ENCODE measurements around the gene ADGRE2. TPM values are rescaled to one million over a fixed set of nuclear protein-coding genes. Genes with fewer than 3 reads are reported as not detected.
"Not testable (repeated sequence)": the region's sequence is repeated elsewhere in the genome, so short reads cannot be mapped to it uniquely, and the experiment has no call there.

ADGRE2 gene
- total RNA-seq (2014; rRNA removed; shearing (Covaris generic)) = 2.4 and 2.9 TPM in 2 replicates
- 2.3 and 2.4 TPM in 2 replicates for polyA plus RNA-seq (2016; fragmentation: Nextera tagmentation; extraction: Ambion mirVana)
- long read RNA-seq, partial matches to known transcripts = 0 of 2 reads
- long read RNA-seq, other reads (novel, unspliced or antisense) = 2 of 2 reads

- H3K27ac Mint-ChIP-seq; H3K9me3 Mint-ChIP-seq; H2AFZ ChIP-seq; H3F3A ChIP-seq (replicated peaks; ENCODE audit: low read depth); H3K4me1 ChIP-seq (ENCODE audit: insufficient read depth); H3K36me3 Mint-ChIP-seq (ENCODE audit: low read depth); H3K36me3 ChIP-seq (ENCODE audit: insufficient read depth); H3K9me2 ChIP-seq (ENCODE audit: insufficient read depth); H4K20me1 ChIP-seq (replicated peaks; ENCODE audit: insufficient read depth); H3K4me2 ChIP-seq; H3K79me2 ChIP-seq (replicated peaks; ENCODE audit: insufficient read depth); H3K27me3 ChIP-seq (ENCODE audit: insufficient read depth); DNase-seq (ENCODE audit: low spot score); H3K27ac ChIP-seq (ENCODE audit: low read depth); H3K4me3 ChIP-seq; ATAC-seq: not testable (repeated sequence)
- Mint-ChIP-seq H3K27me3 (ENCODE audit: insufficient read depth, low read depth, poor library complexity) (peaks cover 10% of the 10 kb centered on the region), H3K4me1 (peaks cover 13% of the 10 kb centered on the region), H3K4me3 (peak within 1 kb of the TSS; percentile 21; the same call in 1 of the 3 replicates)
Observed at GRCh38 chr19:14778110-14778845, at the start of gene ADGRE2. Gene ADGRE2, minus strand, starts transcription at chr19:14778560. Its CDS starts 1,804 bp downstream, at chr19:14776756.

GRCh38 chr19:14826006-14826405 is 47.6 kb upstream of the ADGRE2 start:
- H3K9me3 Mint-ChIP-seq = peaks cover 93% of the 10 kb centered on the region
- H3K36me3 ChIP-seq (ENCODE audit: insufficient read depth) = no peaks in the 10 kb centered on the region
- no peak overlapping the region for H3K4me3 Mint-ChIP-seq
- no peak overlapping the region for H3K27ac ChIP-seq (ENCODE audit: low read depth)
- H3K27me3 Mint-ChIP-seq (ENCODE audit: insufficient read depth, low read depth, poor library complexity) = peaks cover 11% of the 10 kb centered on the region
- no peak overlapping the region for H2AFZ ChIP-seq
- peaks cover 15% of the 10 kb centered on the region; the same call in 2 of the 3 replicates for H3K36me3 Mint-ChIP-seq (ENCODE audit: low read depth)
- ATAC-seq = no peak
- no peaks in the 10 kb centered on the region for H3K4me1 Mint-ChIP-seq
- no peaks in the 10 kb centered on the region for H3K9me2 ChIP-seq (ENCODE audit: insufficient read depth)
- no peaks in the 10 kb centered on the region for H3F3A ChIP-seq (replicated peaks; ENCODE audit: low read depth)
- no peaks in the 10 kb centered on the region for H4K20me1 ChIP-seq (replicated peaks; ENCODE audit: insufficient read depth)
- H3K27ac Mint-ChIP-seq = no peak overlapping the region
- H3K27me3 ChIP-seq (ENCODE audit: insufficient read depth) = no peaks in the 10 kb centered on the region
- H3K4me1 ChIP-seq (ENCODE audit: insufficient read depth) = no peaks in the 10 kb centered on the region
- no peak for DNase-seq (ENCODE audit: low spot score)
- H3K79me2 ChIP-seq (replicated peaks; ENCODE audit: insufficient read depth) = no peaks in the 10 kb centered on the region
- H3K4me2 ChIP-seq = no peak overlapping the region
- H3K4me3 ChIP-seq = no peak overlapping the region
- TF ChIP-seq REST (IDR thresholded peaks at IDR 0.05; ENCODE audit: unreplicated experiment) (no peak), ZNF462 (CRISPR knock-in tag; IDR thresholded peaks at IDR 0.05) (no peak), EZH2phosphoT487 (IDR thresholded peaks at IDR 0.05; ENCODE audit: unreplicated experiment) (no peak), STAT1 (IDR thresholded peaks at IDR 0.05; ENCODE audit: unreplicated experiment) (no peak), NANOG (IDR thresholded peaks at IDR 0.05; ENCODE audit: borderline replicate concordance) (no peak), ZNF331 (CRISPR knock-in tag; IDR thresholded peaks at IDR 0.05; ENCODE audit: low read depth) (no peak), ETS1 (IDR thresholded peaks at IDR 0.05) (no peak), POLR2AphosphoS5 (IDR thresholded peaks at IDR 0.05; ENCODE audit: low read depth) (no peak), ZNF114 (CRISPR knock-in tag; IDR thresholded peaks at IDR 0.05) (no peak)

Measured in GM23338 (cell line).